Upper lobe of left lung (tissue), 6 donors: ENCODE measurements around the gene TST. TPM values are rescaled to one million over a fixed set of nuclear protein-coding genes. Genes with fewer than 3 reads are reported as not detected.
A peak's percentile ranks its signal among the peaks of the same experiment; 100 is the strongest.

Source experiments
- ATAC-seq, 2 donors: fragments of 200-7000 bp; cut with Tn5 transposase; one replicate each; pipeline ENCODE4 v1.9.1; 2022; ENCODE audit warnings: mild to moderate bottlenecking in 2 of 2, moderate library complexity in 2 of 2; ENCODE audit not compliant: low FRiP score in 2 of 2
- DNase-seq, 2 donors: peaks; one replicate each; pipeline ENCODE4 v3.0.0-alpha.2; 2019 to 2020
- H3K27ac ChIP-seq, 4 donors: fragments of 200-600 bp; sonication (generic); one replicate each; pipeline ENCODE4 v1.5.1; 2016 to 2019
- H3K27me3 ChIP-seq, 4 donors: fragments of 200-600 bp; sonication (generic); one replicate each; pipeline ENCODE4 v1.5.1; 2017 to 2019
- H3K36me3 ChIP-seq, 4 donors: fragments of 200-600 bp; sonication (generic); one replicate each; pipeline ENCODE4 v1.5.1; 2016 to 2019
- H3K4me1 ChIP-seq, 4 donors: fragments of 200-600 bp; sonication (generic); one replicate each; pipeline ENCODE4 v1.5.1; 2018 to 2019
- H3K4me3 ChIP-seq, 4 donors: fragments of 200-600 bp; sonication (generic); one replicate each; pipeline ENCODE4 v1.5.1; 2017 to 2019; ENCODE audit warnings: mild to moderate bottlenecking in 2 of 4, moderate library complexity in 1 of 4
- H3K9me3 ChIP-seq, 4 donors: fragments of 200-600 bp; sonication (generic); one replicate each; pipeline ENCODE4 v1.5.1; 2018 to 2019
- CTCF ChIP-seq, 6 experiments: fragments of 450-650 bp in 4 of 6; fragments of 200-600 bp in 2 of 6; sonication (generic) in 2 of 6; IDR thresholded peaks; one replicate each; pipeline ENCODE4 v1.5.1; 2016 to 2019; ENCODE audit warnings: antibody characterized with exemption in 6 of 6
- EP300 ChIP-seq, 4 donors: sonication (generic); formaldehyde crosslinking; IDR thresholded peaks; one replicate each; pipeline ENCODE4 v1.5.1; 2017; ENCODE audit warnings: antibody characterized with exemption in 4 of 4, control low read depth in 2 of 4
- POLR2A ChIP-seq, 4 donors: fragments of 450-650 bp; IDR thresholded peaks; one replicate each; pipeline ENCODE4 v1.5.1; 2016 to 2017; ENCODE audit warnings: antibody characterized with exemption in 4 of 4, mild to moderate bottlenecking in 2 of 4
- POLR2AphosphoS5 ChIP-seq, 2 donors: sonication (generic); formaldehyde crosslinking; IDR thresholded peaks; one replicate each; pipeline ENCODE4 v1.5.1; 2017; ENCODE audit warnings: antibody characterized with exemption in 2 of 2
- WGBS, 2 donors: methylation state at CpG; one replicate each; pipeline ENCODE4 v1.1.5; 2017 to 2018; 5-methylcytosine and 5-hydroxymethylcytosine counted together
- total RNA-seq, 6 donors: library from RNA; depleted of rRNA in 4 of 6; stranded (reverse); fragments of >200 nt in 4 of 6; gene quantifications; one replicate each; pipeline versions ENCODE4 v1.1.0 to v1.2.1, GENCODE V29; 2016 to 2021
- donor health status: DM: no; HTN: no; CAD: no; lungs with moderate emphysema.
- donor health status: DM: no; HTN: yes; CAD: no; lungs with severe emphysema.

The TST gene
- total RNA-seq, 6 donors from 2014 or later = 43.0 to 78.1 (median 70.2) TPM

- DNase-seq = peak in 1 of 2 donors; percentile 66
Measured at GRCh38 chr22:37028692-37029674, 9.7 kb upstream of the TST start.

GRCh38 chr22:37027556-37027955 lies 8.3 kb upstream of the TST start:
- ATAC-seq (no peak), DNase-seq (no peak)
- 93 to 97% methylated on average over 7 of the region's 7 CpGs for WGBS, 2 donors
- Histone ChIP-seq H3K27ac (no peak overlapping the region), H3K4me1 (peaks cover 9 to 44% (median 22%) of the 10 kb centered on the region in 4 donors), H3K27me3 (no peaks in the 10 kb centered on the region), H3K36me3 (peaks cover 3 to 66% (median 39%) of the 10 kb centered on the region in 4 donors), H3K4me3 (no peak overlapping the region), H3K9me3 (no peaks in the 10 kb centered on the region)
- TF ChIP-seq CTCF (IDR thresholded peaks at IDR 0.05) (no peak), POLR2A (IDR thresholded peaks at IDR 0.05) (no peak), POLR2AphosphoS5 (IDR thresholded peaks at IDR 0.05) (no peak), EP300 (IDR thresholded peaks at IDR 0.05) (no peak)

More at GRCh38 chr22:37028692-37029674, 9.7 kb upstream of the TST start:
- H3K4me1 ChIP-seq = peaks cover 1 to 44% (median 22%) of the 10 kb centered on the region in 4 donors
- TF ChIP-seq EP300 (IDR thresholded peaks at IDR 0.05) (no peak), CTCF (IDR thresholded peaks at IDR 0.05) (no peak), POLR2AphosphoS5 (IDR thresholded peaks at IDR 0.05) (no peak), POLR2A (IDR thresholded peaks at IDR 0.05) (no peak)
- WGBS, 2 donors = 92% methylated on average over 8 to 22 of the region's 22 CpGs
- H3K36me3 ChIP-seq = peaks cover 3 to 66% (median 39%) of the 10 kb centered on the region in 4 donors
- no peak overlapping the region for H3K4me3 ChIP-seq
- no peaks in the 10 kb centered on the region for H3K9me3 ChIP-seq
- H3K27ac ChIP-seq = no peak overlapping the region
- H3K27me3 ChIP-seq = no peaks in the 10 kb centered on the region
- no peak for ATAC-seq

- no peak overlapping the region for H3K4me3 ChIP-seq
- no peaks in the 10 kb centered on the region for H3K27me3 ChIP-seq
- peaks cover 3 to 66% (median 39%) of the 10 kb centered on the region in 4 donors for H3K36me3 ChIP-seq
- DNase-seq (no peak), ATAC-seq (no peak)
- TF ChIP-seq EP300 (IDR thresholded peaks at IDR 0.05) (no peak), CTCF (IDR thresholded peaks at IDR 0.05) (no peak), POLR2AphosphoS5 (IDR thresholded peaks at IDR 0.05) (no peak), POLR2A (IDR thresholded peaks at IDR 0.05) (no peak)
- no peaks in the 10 kb centered on the region for H3K9me3 ChIP-seq
- WGBS, 2 donors = 92 to 97% methylated on average over 4 to 5 of the region's 5 CpGs
- H3K4me1 ChIP-seq = peaks cover 21 to 47% (median 25%) of the 10 kb centered on the region in 4 donors
- no peak overlapping the region for H3K27ac ChIP-seq
Measured at GRCh38 chr22:37026325-37026724, 7.1 kb upstream of the TST start.

GRCh38 chr22:37025500-37026070 lies 6.3 kb upstream of the TST start:
- Histone ChIP-seq H3K36me3 (peaks cover 3 to 62% (median 39%) of the 10 kb centered on the region in 4 donors), H3K27ac (peak overlapping the region in 1 of 4 donors; percentile 1), H3K4me3 (no peak overlapping the region), H3K4me1 (peaks cover 29 to 53% (median 32%) of the 10 kb centered on the region in 4 donors), H3K27me3 (no peaks in the 10 kb centered on the region), H3K9me3 (no peaks in the 10 kb centered on the region)
- peak in 1 of 2 donors; percentile 56 for ATAC-seq
- WGBS, 2 donors = 81 to 89% methylated on average over 10 of the region's 10 CpGs
- TF ChIP-seq CTCF (IDR thresholded peaks at IDR 0.05) (no peak), POLR2A (IDR thresholded peaks at IDR 0.05) (no peak), POLR2AphosphoS5 (IDR thresholded peaks at IDR 0.05) (no peak), EP300 (IDR thresholded peaks at IDR 0.05) (no peak)
- DNase-seq = peak in 1 of 2 donors; percentile 37
